ENCODE measurements around the gene GLT6D1. TPM values are rescaled to one million over a fixed set of nuclear protein-coding genes. Genes with fewer than 3 reads are reported as not detected.

The GLT6D1 gene
- total and polyA plus RNA-seq, 2 of the 8 experiments (the other 6 are each of a cell fraction or from before 2014, with no cell fraction given) = 1.3 to 2.1 TPM

DNA sequence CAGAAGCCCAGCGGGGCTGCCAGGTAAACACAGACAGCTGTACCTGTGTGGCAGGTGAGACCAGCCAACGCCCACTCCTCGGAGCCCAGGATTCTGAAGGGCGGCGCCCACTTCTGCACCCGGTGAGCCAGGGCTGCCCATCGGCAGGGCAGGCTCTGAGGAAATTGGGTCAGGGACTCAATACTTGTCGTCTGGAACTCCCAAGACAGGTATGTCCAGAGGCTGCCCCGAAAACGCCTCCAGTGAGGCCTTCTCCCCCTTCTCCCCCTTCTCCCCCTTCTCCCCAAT, 19.8 kb downstream of the GLT6D1 start:
- Histone ChIP-seq H2BK5ac (ENCODE audit: low read depth, low read length) (no peak overlapping the region), H3K27me3 (replicated peaks in 1 of 4; ENCODE audit: control insufficient read depth in 3 of 4, extremely low read depth in 1 of 4, insufficient read depth in 3 of 4, low read length in 3 of 4) (no peaks in the 10 kb centered on the region), H3K4ac (replicated peaks; ENCODE audit: insufficient read length, low read depth, low read length) (no peak overlapping the region), H3K27ac (ENCODE audit: low read depth, low read length) (no peak overlapping the region), H3K9ac (replicated peaks in 1 of 4; ENCODE audit: extremely low read depth in 1 of 4, low read depth in 3 of 4, low read length in 3 of 4) (no peak overlapping the region), H3K9me3 (ENCODE audit: insufficient read depth in 2 of 2, low read depth in 1 of 2, low read length in 1 of 2) (no peaks in the 10 kb centered on the region), H4K5ac (ENCODE audit: insufficient read length, low read depth, low read length) (no peak overlapping the region), H3K79me1 (ENCODE audit: low read depth, low read length) (no peaks in the 10 kb centered on the region), H3K36me3 (ENCODE audit: control insufficient read depth in 2 of 4, insufficient read depth in 4 of 4, low read length in 3 of 4) (no peaks in the 10 kb centered on the region), H2BK20ac (ENCODE audit: low read length) (no peak overlapping the region), H2AFZ (ENCODE audit: low read length) (no peak overlapping the region), H2BK12ac (ENCODE audit: low read depth, low read length) (no peak overlapping the region), H3K4me2 (ENCODE audit: insufficient read depth in 1 of 2, low read depth in 2 of 2, low read length in 2 of 2) (no peak overlapping the region), H3K14ac (ENCODE audit: insufficient read length) (no peak overlapping the region), H2AK5ac (ENCODE audit: low read depth, low read length) (no peak overlapping the region), H3K23ac (ENCODE audit: insufficient read length) (no peak overlapping the region), H2BK120ac (replicated peaks; ENCODE audit: low read depth, low read length) (no peak overlapping the region), H4K20me1 (replicated peaks in 1 of 2; ENCODE audit: control insufficient read depth in 1 of 2, insufficient read depth in 2 of 2, low read length in 2 of 2) (no peaks in the 10 kb centered on the region), H3K4me3 (ENCODE audit: extremely low read depth in 1 of 4, insufficient read depth in 2 of 4, low read depth in 3 of 4, low read length in 4 of 4) (no peak overlapping the region), H4K8ac (ENCODE audit: extremely low read depth, insufficient read depth, low read length) (no peak overlapping the region), H2BK15ac (ENCODE audit: low read length) (no peak overlapping the region), H4K91ac (replicated peaks; ENCODE audit: insufficient read length, low read length) (no peak overlapping the region), H3K18ac (ENCODE audit: extremely low read depth, low read length) (no peak overlapping the region), H3K23me2 (ENCODE audit: low read depth, low read length) (no peaks in the 10 kb centered on the region), H3K56ac (replicated peaks; ENCODE audit: insufficient read length, low read depth, low read length) (no peak overlapping the region), H3K4me1 (replicated peaks in 1 of 4; ENCODE audit: control insufficient read depth in 3 of 4, insufficient read depth in 4 of 4, low read length in 3 of 4) (no peaks in the 10 kb centered on the region), H3K79me2 (ENCODE audit: control insufficient read depth in 1 of 2, insufficient read depth in 2 of 2, low read length in 2 of 2) (no peaks in the 10 kb centered on the region)
- WGBS, 2 experiments (ENCODE audit: extremely low coverage in 1 of 2, insufficient coverage in 1 of 2, insufficient read length in 1 of 2, insufficient replicate concordance in 2 of 2, low coverage in 1 of 2, low lambda C conversion rate in 2 of 2, missing lambda C conversion rate in 1 of 2) = 77% methylated on average over 5 of the region's 10 CpGs; no CpG with 5 or more reads in 1 of the 2 experiments
- no peak for FAIRE-seq
- no peak for DNase-seq (ENCODE audit: low read depth in 1 of 2, low spot score in 2 of 2)
- POLR2A ChIA-PET (ENCODE audit: partially characterized antibody) = interaction anchor here (0.7 kb wide), 1 partner anchor 45 kb away, joined by 3 read pairs; no protein-coding TSS in a partner anchor
- CTCF ChIA-PET (ENCODE audit: partially characterized antibody) = interaction anchor here (0.9 to 1.5 kb wide), 2 partner anchors 17 to 178 kb away, joined by 3 to 6 read pairs; no protein-coding TSS in a partner anchor
- no peak for TF ChIP-seq SP1 (IDR thresholded peaks at IDR 0.05; ENCODE audit: low read depth, low read length)
- no peak for TF ChIP-seq CHD2 (IDR thresholded peaks at IDR 0.05; ENCODE audit: low read length)
- TF ChIP-seq BACH1 (IDR thresholded peaks at IDR 0.05; ENCODE audit: low read length) = no peak
- TF ChIP-seq KDM1A (IDR thresholded peaks at IDR 0.05; ENCODE audit: borderline replicate concordance, low read length) = no peak
- TF ChIP-seq HDAC6 (IDR thresholded peaks at IDR 0.05; ENCODE audit: low read depth, low read length) = no peak
- TF ChIP-seq EZH2 (IDR thresholded peaks at IDR 0.05; ENCODE audit: low read depth, low read length, severe bottlenecking) = no peak
- TF ChIP-seq SP4 (IDR thresholded peaks at IDR 0.05; ENCODE audit: low read length) = no peak
- TF ChIP-seq CBX5 (IDR thresholded peaks at IDR 0.05; ENCODE audit: low read depth, low read length) = no peak
- TF ChIP-seq GTF2F1 (IDR thresholded peaks at IDR 0.05; ENCODE audit: borderline replicate concordance, low read depth, low read length) = no peak
- TF ChIP-seq, protein P1, sequence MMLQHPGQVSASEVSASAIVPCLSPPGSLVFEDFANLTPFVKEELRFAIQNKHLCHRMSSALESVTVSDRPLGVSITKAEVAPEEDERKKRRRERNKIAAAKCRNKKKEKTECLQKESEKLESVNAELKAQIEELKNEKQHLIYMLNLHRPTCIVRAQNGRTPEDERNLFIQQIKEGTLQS (IDR thresholded peaks at IDR 0.05; ENCODE audit: insufficient read depth, low read depth, low read length) = no peak
- TF ChIP-seq, protein P2, sequence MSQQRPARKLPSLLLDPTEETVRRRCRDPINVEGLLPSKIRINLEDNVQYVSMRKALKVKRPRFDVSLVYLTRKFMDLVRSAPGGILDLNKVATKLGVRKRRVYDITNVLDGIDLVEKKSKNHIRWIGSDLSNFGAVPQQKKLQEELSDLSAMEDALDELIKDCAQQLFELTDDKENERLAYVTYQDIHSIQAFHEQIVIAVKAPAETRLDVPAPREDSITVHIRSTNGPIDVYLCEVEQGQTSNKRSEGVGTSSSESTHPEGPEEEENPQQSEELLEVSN (IDR thresholded peaks at IDR 0.05) = no peak
- no peak for TF ChIP-seq RNF2 (IDR thresholded peaks at IDR 0.05; ENCODE audit: borderline replicate concordance, low read depth, low read length, missing control alignments, poor library complexity, severe bottlenecking)
- TF ChIP-seq BCL11A (IDR thresholded peaks at IDR 0.05; ENCODE audit: low read depth in 2 of 2, low read length in 2 of 2) = no peak
- TF ChIP-seq KDM5A (IDR thresholded peaks at IDR 0.05; ENCODE audit: low read length) = no peak

Measured in H1 (cell line).